ENCODE results near the gene CKS2. TPM values are rescaled to one million over a fixed set of nuclear protein-coding genes. Genes with fewer than 3 reads are reported as not detected.

The CKS2 gene
- total RNA-seq, 4 donors from 2014 or later: 9.4 to 25.4 (median 21.1) TPM

DNA sequence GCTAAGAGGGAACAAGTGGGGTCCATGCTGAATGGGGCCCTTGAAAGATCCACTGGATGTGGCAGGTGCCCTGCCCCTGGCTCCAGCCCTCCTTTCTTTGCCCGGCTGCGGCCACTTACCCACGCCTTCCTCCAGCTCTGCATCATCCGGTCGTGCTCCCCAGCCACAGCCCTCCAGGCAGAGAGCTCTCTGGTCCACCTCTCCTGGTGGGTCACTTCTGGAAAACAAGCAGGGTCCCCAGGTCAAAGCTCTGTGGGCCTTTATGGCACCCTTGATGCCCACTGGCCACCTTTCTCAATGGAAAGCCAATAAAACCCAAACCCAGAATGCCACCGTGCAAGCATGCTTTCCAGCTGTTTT lies 52.3 kb downstream of the CKS2 start:
- WGBS, 2 donors: 89 to 94% methylated on average over 6 of the region's 6 CpGs
- no peak for DNase-seq (ENCODE audit: low spot score in 2 of 2)
- no peak for TF ChIP-seq POLR2A (IDR thresholded peaks at IDR 0.05)
- TF ChIP-seq, protein P1, sequence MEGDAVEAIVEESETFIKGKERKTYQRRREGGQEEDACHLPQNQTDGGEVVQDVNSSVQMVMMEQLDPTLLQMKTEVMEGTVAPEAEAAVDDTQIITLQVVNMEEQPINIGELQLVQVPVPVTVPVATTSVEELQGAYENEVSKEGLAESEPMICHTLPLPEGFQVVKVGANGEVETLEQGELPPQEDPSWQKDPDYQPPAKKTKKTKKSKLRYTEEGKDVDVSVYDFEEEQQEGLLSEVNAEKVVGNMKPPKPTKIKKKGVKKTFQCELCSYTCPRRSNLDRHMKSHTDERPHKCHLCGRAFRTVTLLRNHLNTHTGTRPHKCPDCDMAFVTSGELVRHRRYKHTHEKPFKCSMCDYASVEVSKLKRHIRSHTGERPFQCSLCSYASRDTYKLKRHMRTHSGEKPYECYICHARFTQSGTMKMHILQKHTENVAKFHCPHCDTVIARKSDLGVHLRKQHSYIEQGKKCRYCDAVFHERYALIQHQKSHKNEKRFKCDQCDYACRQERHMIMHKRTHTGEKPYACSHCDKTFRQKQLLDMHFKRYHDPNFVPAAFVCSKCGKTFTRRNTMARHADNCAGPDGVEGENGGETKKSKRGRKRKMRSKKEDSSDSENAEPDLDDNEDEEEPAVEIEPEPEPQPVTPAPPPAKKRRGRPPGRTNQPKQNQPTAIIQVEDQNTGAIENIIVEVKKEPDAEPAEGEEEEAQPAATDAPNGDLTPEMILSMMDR (IDR thresholded peaks at IDR 0.05): no peak

GRCh38 chr9:89363921-89364665 lies 53.1 kb downstream of the CKS2 start:
- TF ChIP-seq POLR2A (IDR thresholded peaks at IDR 0.05): no peak
- TF ChIP-seq, protein P1 (IDR thresholded peaks at IDR 0.05): no peak
- no peak overlapping the region for H3K4me3 ChIP-seq (ENCODE audit: low read depth, poor library complexity, severe bottlenecking)
- intact Hi-C loops (cut with DNase I; ENCODE audit: low total_unique reads): no loop called here
- DNase-seq (ENCODE audit: low spot score in 2 of 2): peak in 1 of 2 donors; percentile 80
- WGBS, 2 donors: 79 to 85% methylated on average over 8 of the region's 9 CpGs

More for the DNA sequence above, 52.3 kb downstream of the CKS2 start:
- no peak overlapping the region for H3K4me3 ChIP-seq (ENCODE audit: low read depth, poor library complexity, severe bottlenecking)
- intact Hi-C loops (cut with DNase I; ENCODE audit: low total_unique reads): no loop called here

- no peak overlapping the region for H3K4me3 ChIP-seq (ENCODE audit: low read depth, poor library complexity, severe bottlenecking)
- no peak for DNase-seq (ENCODE audit: low spot score in 2 of 2)
- WGBS, 2 donors: 67 to 69% methylated on average over 15 to 17 of the region's 17 CpGs
- intact Hi-C loops (cut with DNase I; ENCODE audit: low total_unique reads): no loop called here
- TF ChIP-seq POLR2A (IDR thresholded peaks at IDR 0.05): no peak
- TF ChIP-seq, protein P1 (IDR thresholded peaks at IDR 0.05): no peak
These were observed 53.9 kb downstream of the CKS2 start for GRCh38 chr9:89364666-89365531.

- no peak for DNase-seq (ENCODE audit: low spot score in 2 of 2)
- 85 to 100% methylated on average over 2 of the region's 2 CpGs for WGBS, 2 donors
- no peak overlapping the region for H3K4me3 ChIP-seq (ENCODE audit: low read depth, poor library complexity, severe bottlenecking)
- intact Hi-C loops (cut with DNase I; ENCODE audit: low total_unique reads): no loop called here
- TF ChIP-seq, protein P1 (IDR thresholded peaks at IDR 0.05): no peak
- no peak for TF ChIP-seq POLR2A (IDR thresholded peaks at IDR 0.05)
These were observed 54.5 kb downstream of the CKS2 start for GRCh38 chr9:89365532-89365912.

Small RNA genes within 50 kb of the gene (microRNA-seq; reads per million reads assigned to microRNA genes)
- gene MIR3153 (ENCODE audit: borderline number of aligned reads in 1 of 2, borderline replicate concordance in 2 of 2): 0 reads per million in 2 donors

Other genes with a start within 250 kb of the CKS2 start
- gene SHC3, start 132.4 kb upstream of the CKS2 start, total RNA-seq: 1 to 10 TPM in 2 of 4 donors, under 1 TPM in 2; 0.49 to 3.7 (median 1.7) TPM
- gene SECISBP2, start 7.3 kb downstream of the CKS2 start, total RNA-seq: 10 to 100 TPM; 38.3 to 67.3 (median 41.9) TPM
- gene SEMA4D, start 186.9 kb downstream of the CKS2 start, total RNA-seq: 10 to 100 TPM; 31.1 to 59.2 (median 42.1) TPM

All from lower leg skin (tissue), 4 donors.